Heart left ventricle (tissue), 16 donors: ENCODE results near the gene IFI27L1. TPM values are rescaled to one million over a fixed set of nuclear protein-coding genes. Genes with fewer than 3 reads are reported as not detected.

Experiments
- ATAC-seq, 4 donors: fragments of 200-7000 bp; cut with Tn5 transposase; one replicate each; pipeline ENCODE4 v1.9.1; 2020 to 2022; ENCODE audit warnings: moderate library complexity in 4 of 4, mild to moderate bottlenecking in 3 of 4, moderate number of reproducible peaks in 1 of 4
- DNase-seq, 5 donors: peaks; one replicate each; pipeline ENCODE4 v3.0.0-alpha.2; 2020
- H3K27ac ChIP-seq, 12 donors: fragments of 200-600 bp; sonication (generic) in 4 of 12; one replicate each; pipeline versions ENCODE4 v1.5.0 to v1.8.0; 2016 to 2022; ENCODE audit warnings: mild to moderate bottlenecking in 2 of 12
- H3K27me3 ChIP-seq, 9 donors: fragments of 200-600 bp; sonication (generic) in 2 of 9; one replicate each; pipeline versions ENCODE4 v1.5.1 to v1.8.0; 2016 to 2022; ENCODE audit warnings: mild to moderate bottlenecking in 3 of 9
- H3K36me3 ChIP-seq, 9 donors: fragments of 200-600 bp; sonication (generic) in 2 of 9; one replicate each; pipeline versions ENCODE4 v1.5.0 to v1.8.0; 2018 to 2022; ENCODE audit warnings: mild to moderate bottlenecking in 2 of 9
- H3K4me1 ChIP-seq, 12 donors: fragments of 200-600 bp; sonication (generic) in 4 of 12; one replicate each; pipeline versions ENCODE4 v1.5.0 to v1.8.0; 2016 to 2022; ENCODE audit warnings: mild to moderate bottlenecking in 3 of 12
- H3K4me3 ChIP-seq, 12 donors: fragments of 200-600 bp; sonication (generic) in 4 of 12; one replicate each; pipeline versions ENCODE4 v1.5.0 to v1.8.0; 2017 to 2022; ENCODE audit warnings: mild to moderate bottlenecking in 9 of 12, moderate library complexity in 4 of 12
- H3K9me3 ChIP-seq, 12 donors: fragments of 200-600 bp; sonication (generic) in 4 of 12; one replicate each; pipeline versions ENCODE4 v1.5.0 to v1.8.0; 2016 to 2022; ENCODE audit warnings: mild to moderate bottlenecking in 1 of 12
- CTCF ChIP-seq, 12 donors: fragments of 200-600 bp; sonication (generic) in 4 of 12; IDR thresholded peaks; one replicate each; pipeline versions ENCODE4 v1.5.0 to v1.8.0; 2018 to 2022; ENCODE audit warnings: antibody characterized with exemption in 12 of 12, mild to moderate bottlenecking in 5 of 12
- POLR2A ChIP-seq, 2 donors: fragments of 450-650 bp; IDR thresholded peaks; one replicate each; pipeline ENCODE4 v1.6.1; 2017; ENCODE audit warnings: antibody characterized with exemption in 2 of 2, mild to moderate bottlenecking in 2 of 2, moderate library complexity in 2 of 2
- WGBS, 4 donors: extraction: QIAGEN DNeasy Blood & Tissue Kit in 2 of 4; methylation state at CpG; one replicate each; pipeline versions ENCODE4 v1.1.5 to v1.1.7; 2013 to 2018; 5-methylcytosine and 5-hydroxymethylcytosine counted together
- intact Hi-C, 10 donors: fragments of 100-400 bp; cut with DNase I; formaldehyde crosslinking; loops; one replicate each; pipeline versions ENCODE4 v1.11.1 to v1.14.2; 2022
- polyA plus RNA-seq, 2 donors: library from polyadenylated mRNA; stranded (reverse); fragments of 200-250 nt; gene quantifications; one replicate each; pipeline ENCODE4 v1.2.3, GENCODE V29; 2013
- total RNA-seq, 9 donors: library from RNA; depleted of rRNA in 2 of 9; stranded (reverse); fragments of >200 nt in 2 of 9; fragmentation: NEBNext Ultra II Directional in 3 of 9; extraction: Animal tissue kit (Norgen Biotek cat#: 25700) in 3 of 9; gene quantifications; one replicate each; pipeline versions ENCODE4 v1.1.0 to v1.2.4, GENCODE V29; 2016 to 2023
- donor health status: ischemic (EF 13 %, LVEDD 7.1; RV severe dilation, severe dysfunction).
- donor health status: healthy with polysubstance abuse.
- donor health status: DM: no; HTN: yes; CAD: no.
- donor health status: DM: no; HTN: no; CAD: no.
- donor health status: ischemic (EF 25% LVEDD 6.9; RV normal size, moderate dysfunction).
- donor health status: ischemic (EF 25% LVEDD 5.7; RV mildly dilated, moderate dysfunction).
- donor health status: healthy.
- donor health status: DM: yes; HTN: yes; CAD: no.
- donor health status: ischemic (EF 35%, LVEDD 5.7; RV mildly dilated, moderate dysfunction).
- donor health status: nonischemic (EF 11% LVEDD 7.7; RV severe dilation, severe dysfunction).
- donor health status: DM: yes; HTN: yes; CAD: no.
- donor health status: PGD.
- donor health status: ischemic (EF 29% LVEDD 5.4; RV normal size, mild dysfunction).
- donor health status: nonischemic (EF 23%, LVEDD 6.1; RV moderate dilation, normal function).

The IFI27L1 gene
- total and polyA plus RNA-seq, 11 donors = 8.9 to 45.0 (median 16.8) TPM

GRCh38 chr14:94144765-94145164, 63.7 kb downstream of the IFI27L1 start:
- Histone ChIP-seq H3K27ac (no peak overlapping the region), H3K4me1 (no peaks in the 10 kb centered on the region), H3K27me3 (no peaks in the 10 kb centered on the region), H3K4me3 (no peak overlapping the region), H3K9me3 (no peaks in the 10 kb centered on the region), H3K36me3 (no peaks in the 10 kb centered on the region)
- ATAC-seq (no peak), DNase-seq (no peak)
- 62 to 95% (median 77%) methylated on average over 1 of the region's 1 CpG for WGBS, 4 donors
- TF ChIP-seq CTCF (IDR thresholded peaks at IDR 0.05) (no peak), POLR2A (IDR thresholded peaks at IDR 0.05) (no peak)
- intact Hi-C loops = no loop called here

GRCh38 chr14:94145902-94146527, 64.9 kb downstream of the IFI27L1 start:
- no peak overlapping the region for H3K27ac ChIP-seq
- H3K27me3 ChIP-seq = peaks cover 0 to 3% (median 0%) of the 10 kb centered on the region in 9 donors
- H3K4me3 ChIP-seq = no peak overlapping the region
- intact Hi-C loops = no loop called here
- H3K4me1 ChIP-seq = no peaks in the 10 kb centered on the region
- TF ChIP-seq POLR2A (IDR thresholded peaks at IDR 0.05) (no peak), CTCF (IDR thresholded peaks at IDR 0.05) (no peak)
- no peaks in the 10 kb centered on the region for H3K36me3 ChIP-seq
- ATAC-seq = no peak
- 80 to 94% (median 86%) methylated on average over 6 of the region's 6 CpGs for WGBS, 4 donors
- no peaks in the 10 kb centered on the region for H3K9me3 ChIP-seq
- DNase-seq = no peak

Other genes starting within 250 kb of the IFI27L1 start
- not detected for gene FAM181A, start 154.0 kb upstream of the IFI27L1 start, total RNA-seq
- gene FAM181A, start 154.0 kb upstream of the IFI27L1 start, polyA plus RNA-seq = not detected
- gene ASB2, start 104.7 kb upstream of the IFI27L1 start, total RNA-seq = 100 to 1,000 TPM in 8 of 9 donors, 10 to 100 TPM in 1; 95.8 to 411 (median 166) TPM
- 100 to 1,000 TPM in 1 of 2 donors, 10 to 100 TPM in 1; 22.4 to 289 TPM for gene ASB2, start 104.7 kb upstream of the IFI27L1 start, polyA plus RNA-seq
- 1 to 10 TPM in 3 of 9 donors, under 1 TPM in 3, not detected in 3; 0.26 to 1.4 (median 0.95) TPM for gene CCDC197, start 84.0 kb upstream of the IFI27L1 start, total RNA-seq
- gene CCDC197, start 84.0 kb upstream of the IFI27L1 start, polyA plus RNA-seq = under 1 TPM in 1 of 2 donors, not detected in 1; 0.23 TPM
- under 1 TPM; 0.09 to 0.60 (median 0.38) TPM for gene OTUB2, start 55.0 kb upstream of the IFI27L1 start, total RNA-seq
- under 1 TPM; 0.19 to 0.50 TPM for gene OTUB2, start 55.0 kb upstream of the IFI27L1 start, polyA plus RNA-seq
- 100 to 1,000 TPM; 161 to 268 (median 209) TPM for gene DDX24, start 108 bp upstream of the IFI27L1 start, total RNA-seq
- gene DDX24, start 108 bp upstream of the IFI27L1 start, polyA plus RNA-seq = 100 to 1,000 TPM; 113 to 123 TPM
- gene IFI27, start 29.4 kb downstream of the IFI27L1 start, total RNA-seq = 100 to 1,000 TPM; 135 to 458 (median 177) TPM
- gene IFI27, start 29.4 kb downstream of the IFI27L1 start, polyA plus RNA-seq = 100 to 1,000 TPM; 446 to 469 TPM
- 100 to 1,000 TPM in 1 of 9 donors, 10 to 100 TPM in 8; 44.8 to 102 (median 61.4) TPM for gene IFI27L2, start 48.3 kb downstream of the IFI27L1 start, total RNA-seq
- 10 to 100 TPM; 68.9 to 71.3 TPM for gene IFI27L2, start 48.3 kb downstream of the IFI27L1 start, polyA plus RNA-seq
- 1 to 10 TPM in 1 of 9 donors, under 1 TPM in 3, not detected in 5; 0.06 to 1.0 (median 0.66) TPM for gene PPP4R4, start 93.0 kb downstream of the IFI27L1 start, total RNA-seq
- gene PPP4R4, start 93.0 kb downstream of the IFI27L1 start, polyA plus RNA-seq = under 1 TPM in 1 of 2 donors, not detected in 1; 0.40 TPM
- gene SERPINA10, start 212.0 kb downstream of the IFI27L1 start, total RNA-seq = not detected
- not detected for gene SERPINA10, start 212.0 kb downstream of the IFI27L1 start, polyA plus RNA-seq
- gene SERPINA6, start 242.0 kb downstream of the IFI27L1 start, total RNA-seq = not detected
- gene SERPINA6, start 242.0 kb downstream of the IFI27L1 start, polyA plus RNA-seq = not detected